GM12878 (cell line): ENCODE measurements around the gene IFITM1. TPM values are rescaled to one million over a fixed set of nuclear protein-coding genes. Genes with fewer than 3 reads are reported as not detected.

Experiments
- ATAC-seq: fragments of 200-7000 bp; cut with Tn5 transposase; 3 replicates; pipeline ENCODE4 v1.9.1; 2020; ENCODE audit warnings: mild to moderate bottlenecking, moderate library complexity
- BruUV-seq: library from RNA; stranded (reverse); fragments of 400-500 nt; replicated peaks from 2 replicates; lab custom pipeline; 2021; lab: Mats Ljungman, UMichigan
- CTCF ChIA-PET: fragments of 300-600 bp; sonication (Branson Sonifier 250); formaldehyde crosslinking; extraction: SDS; loops from one replicate; lab custom pipeline; 2021; ENCODE audit warnings: inconsistent platforms; lab: Yijun Ruan, JAX
- POLR2A ChIA-PET: fragments of 350-600 bp; formaldehyde crosslinking; extraction: SDS; loops from one replicate; lab custom pipeline; 2021; ENCODE audit warnings: inconsistent platforms; lab: Charles Lee
- RAD21 ChIA-PET: fragments of 300-600 bp; sonication (Branson Sonifier 250); formaldehyde crosslinking; loops from one replicate; lab custom pipeline; 2023; ENCODE audit warnings: antibody characterized with exemption; ENCODE audit not compliant: unreplicated experiment; lab: Charles Lee
- SMC1A ChIA-PET: fragments of 300-600 bp; sonication (Branson Sonifier 250); formaldehyde crosslinking; loops from one replicate; lab custom pipeline; 2023; ENCODE audit not compliant: unreplicated experiment, uncharacterized antibody; lab: Charles Lee
- DNase-seq: peaks from one replicate; pipeline ENCODE4 v3.0.0-alpha.2; 2011; ENCODE audit warnings: low read depth, low spot score
- FAIRE-seq: peaks from 3 replicates; lab custom pipeline; 2011; peaks lifted over from hg19 to GRCh38; lab: Jason Lieb, UNC
- H2AFZ ChIP-seq: 2 replicates; pipeline ENCODE4 v1.6.0; 2011; ENCODE audit warnings: low read depth, low read length, control low read depth; ENCODE audit not compliant: control insufficient read depth
- H3K27ac ChIP-seq: 2 replicates; pipeline ENCODE4 v1.5.1; 2011; ENCODE audit warnings: control low read depth; ENCODE audit not compliant: control insufficient read depth, insufficient read depth
- H3K27me3 ChIP-seq, 2 experiments: replicated peaks in 1 of 2; 2 replicates each; pipeline versions ENCODE4 v1.6.0 to v1.6.1; 2011; ENCODE audit warnings: low read length in 1 of 2; ENCODE audit not compliant: control insufficient read depth in 2 of 2, insufficient read depth in 2 of 2
- H3K36me3 ChIP-seq, 2 experiments: 2 replicates each; pipeline ENCODE4 v1.5.1; 2011; ENCODE audit warnings: low read length in 1 of 2; ENCODE audit not compliant: control insufficient read depth in 2 of 2, insufficient read depth in 2 of 2
- H3K4me1 ChIP-seq: 2 replicates; pipeline ENCODE4 v1.6.1; 2011; ENCODE audit warnings: mild to moderate bottlenecking, low read length, moderate library complexity, mixed read lengths; ENCODE audit not compliant: control insufficient read depth, insufficient read depth
- H3K4me2 ChIP-seq: 2 replicates; pipeline ENCODE4 v1.6.0; 2011; ENCODE audit warnings: control low read depth; ENCODE audit not compliant: control insufficient read depth, insufficient read depth
- H3K4me3 ChIP-seq: fragments of 200-600 bp; sonication (generic); 2 replicates; pipeline ENCODE4 v1.5.1; 2016
- H3K79me2 ChIP-seq: 2 replicates; pipeline ENCODE4 v1.6.0; 2011; ENCODE audit warnings: low read length; ENCODE audit not compliant: control insufficient read depth, insufficient read depth
- H3K9ac ChIP-seq: 2 replicates; pipeline ENCODE4 v1.8.0; 2011; ENCODE audit warnings: low read length, control low read depth, mixed read lengths; ENCODE audit not compliant: control insufficient read depth, insufficient read depth
- H3K9me3 ChIP-seq: replicated peaks from 3 replicates; pipeline ENCODE4 v1.5.1; 2011; ENCODE audit warnings: mild to moderate bottlenecking, low read length; ENCODE audit not compliant: control insufficient read depth, insufficient read depth
- H4K20me1 ChIP-seq: 2 replicates; pipeline ENCODE4 v1.6.0; 2011; ENCODE audit not compliant: control insufficient read depth, insufficient read depth
- ATF7 ChIP-seq: fragments of 450-650 bp; IDR thresholded peaks from 2 replicates; pipeline ENCODE4 v1.6.1; 2016; ENCODE audit warnings: low read depth, mild to moderate bottlenecking
- BCL3 ChIP-seq: IDR thresholded peaks from 2 replicates; pipeline ENCODE4 v1.6.1; 2011; ENCODE audit warnings: borderline replicate concordance, low read depth, mild to moderate bottlenecking, moderate library complexity, low read length; ENCODE audit not compliant: insufficient read depth, poor library complexity, severe bottlenecking
- BMI1 ChIP-seq: fragments of 450-650 bp; IDR thresholded peaks from 2 replicates; pipeline ENCODE4 v1.6.1; 2016; ENCODE audit warnings: mild to moderate bottlenecking, moderate library complexity, borderline replicate concordance
- CBX5 ChIP-seq: sonication (generic); IDR thresholded peaks from 2 replicates; pipeline ENCODE4 v1.6.1; 2016; ENCODE audit warnings: low read depth, moderate library complexity, mild to moderate bottlenecking, inconsistent platforms
- CUX1 ChIP-seq: IDR thresholded peaks from 2 replicates; pipeline ENCODE4 v1.6.1; 2012; ENCODE audit warnings: improper control_type of control experiment, low read depth, low read length; ENCODE audit not compliant: insufficient replicate concordance
- EED ChIP-seq: sonication (generic); IDR thresholded peaks from 2 replicates; pipeline ENCODE4 v1.6.1; 2016; ENCODE audit warnings: antibody characterized with exemption, low read depth
- EGR1 ChIP-seq, 2 experiments: IDR thresholded peaks; 1 replicate in 1 of 2; 2 replicates in 1 of 2; pipeline ENCODE4 v1.6.1; 2011 to 2012; ENCODE audit warnings: low read depth in 2 of 2, low read length in 2 of 2, borderline replicate concordance in 1 of 2, mild to moderate bottlenecking in 1 of 2, moderate library complexity in 1 of 2
- HDGF ChIP-seq: fragments of 450-650 bp; IDR thresholded peaks from 2 replicates; pipeline ENCODE4 v1.6.1; 2016; ENCODE audit warnings: antibody characterized with exemption
- PML ChIP-seq: IDR thresholded peaks from 2 replicates; pipeline ENCODE4 v1.6.1; 2012; ENCODE audit warnings: low read length, inconsistent platforms
- TCF7 ChIP-seq: IDR thresholded peaks from 2 replicates; pipeline ENCODE4 v1.6.1; 2014; ENCODE audit warnings: antibody characterized with exemption, borderline replicate concordance
- ZNF384 ChIP-seq: IDR thresholded peaks from 2 replicates; pipeline ENCODE4 v1.6.1; 2012; ENCODE audit warnings: low read depth, mild to moderate bottlenecking, low read length, improper control_type of control experiment, borderline replicate concordance
- WGBS: methylation state at CpG from one replicate; pipeline ENCODE4 v1.1.6; 2016; ENCODE audit warnings: low lambda C conversion rate; ENCODE audit not compliant: insufficient replicate concordance, insufficient coverage; ENCODE audit errors: missing lambda C conversion rate; 5-methylcytosine and 5-hydroxymethylcytosine counted together
- in situ Hi-C: fragments of 300-500 bp; cut with MboI; formaldehyde crosslinking; loops from 9 replicates; pipeline ENCODE4 v1.14.3; 2018; ENCODE audit warnings: mixed read lengths
- intact Hi-C: fragments of 100-400 bp; cut with micrococcal nuclease; formaldehyde crosslinking; loops from one replicate; pipeline ENCODE4 v1.14.2; 2022; ENCODE audit not compliant: unreplicated experiment
- polyA plus RNA-seq, 11 experiments: library from polyadenylated mRNA; depleted of rRNA in 4 of 11; unstranded in 6 of 11; stranded (reverse) in 5 of 11; fragments of >200 nt; fragmentation: Nextera tagmentation in 4 of 11; fragmentation: Illumina TruSeq in 1 of 11; extraction: Ambion mirVana in 4 of 11; extraction: Trizol in 1 of 11; gene quantifications; 1 replicate in 1 of 11; 2 replicates in 10 of 11; pipeline versions ENCODE4 v1.2.1 to v1.2.3, GENCODE V29; 2011 to 2016; ENCODE audit warnings: inconsistent platforms in 2 of 11, missing spikeins in 2 of 11, low read depth in 1 of 11
- total RNA-seq, 4 experiments: library from RNA; depleted of rRNA in 3 of 4; stranded (reverse); fragments of >200 nt in 3 of 4; fragmentation: Illumina TruSeq in 1 of 4; extraction: Trizol in 1 of 4; gene quantifications; 2 replicates each; pipeline versions ENCODE4 v1.2.1 to v1.2.3, GENCODE V29; 2013 to 2021

Gene IFITM1
- total and polyA plus RNA-seq, 10 of the 15 experiments (the other 5 are each of a cell fraction or from before 2014, with no cell fraction given), result 396 to 2,788 (median 607) TPM

- Histone ChIP-seq H3K9ac (no peak within 1 kb of the TSS), H3K4me3 (no peak within 1 kb of the TSS), H3K79me2 (no peaks in the 10 kb centered on the region), H3K9me3 (no peaks in the 10 kb centered on the region; the same call in 2 of the 3 replicates), H3K27me3 (peaks cover 15 to 20% of the 10 kb centered on the region in 2 experiments), H3K4me2 (no peak within 1 kb of the TSS), H3K4me1 (no peaks in the 10 kb centered on the region; the same call in 1 of the 2 replicates), H2AFZ (no peak within 1 kb of the TSS), H3K36me3 (no peaks in the 10 kb centered on the region), H4K20me1 (no peaks in the 10 kb centered on the region), H3K27ac (no peak within 1 kb of the TSS)
- SMC1A ChIA-PET, result no interaction called here
- POLR2A ChIA-PET, result no interaction called here
- BruUV-seq, result no TSS peak
- in situ Hi-C loops (no loop called here), intact Hi-C loops (no loop called here)
- RAD21 ChIA-PET, result no interaction called here
- WGBS, result 81% methylated on average over 21 of the region's 21 CpGs
- CTCF ChIA-PET, result interaction anchor here (0.9 kb wide), 1 partner anchor 27 kb away, joined by 4 read pairs; no protein-coding TSS in a partner anchor
- ATAC-seq (no peak), FAIRE-seq (no peak), DNase-seq (no peak)
- TF ChIP-seq BMI1 (no peak), EED (no peak), ZNF384 (no peak), BCL3 (no peak), CBX5 (no peak), EGR1 (IDR thresholded peaks at IDR 0.05; ENCODE audit: borderline replicate concordance in 1 of 2, low read depth in 2 of 2, low read length in 2 of 2) (no peak), CUX1 (no peak), TCF7 (no peak), PML (no peak), HDGF (no peak), ATF7 (no peak)
Observed at GRCh38 chr11:278001-278951, 35.6 kb upstream of the IFITM1 start, which contains the start of gene NLRP6. NLRP6 (plus strand) TSS chr11:278407; CDS start chr11:278570, 163 bp downstream.
